ENCODE results near the gene RANBP17. TPM values are rescaled to one million over a fixed set of nuclear protein-coding genes. Genes with fewer than 3 reads are reported as not detected.

RANBP17 gene
- total and polyA plus RNA-seq, 9 of the 15 experiments (the other 6 are each of a cell fraction or from before 2014, with no cell fraction given): not detected

DNA sequence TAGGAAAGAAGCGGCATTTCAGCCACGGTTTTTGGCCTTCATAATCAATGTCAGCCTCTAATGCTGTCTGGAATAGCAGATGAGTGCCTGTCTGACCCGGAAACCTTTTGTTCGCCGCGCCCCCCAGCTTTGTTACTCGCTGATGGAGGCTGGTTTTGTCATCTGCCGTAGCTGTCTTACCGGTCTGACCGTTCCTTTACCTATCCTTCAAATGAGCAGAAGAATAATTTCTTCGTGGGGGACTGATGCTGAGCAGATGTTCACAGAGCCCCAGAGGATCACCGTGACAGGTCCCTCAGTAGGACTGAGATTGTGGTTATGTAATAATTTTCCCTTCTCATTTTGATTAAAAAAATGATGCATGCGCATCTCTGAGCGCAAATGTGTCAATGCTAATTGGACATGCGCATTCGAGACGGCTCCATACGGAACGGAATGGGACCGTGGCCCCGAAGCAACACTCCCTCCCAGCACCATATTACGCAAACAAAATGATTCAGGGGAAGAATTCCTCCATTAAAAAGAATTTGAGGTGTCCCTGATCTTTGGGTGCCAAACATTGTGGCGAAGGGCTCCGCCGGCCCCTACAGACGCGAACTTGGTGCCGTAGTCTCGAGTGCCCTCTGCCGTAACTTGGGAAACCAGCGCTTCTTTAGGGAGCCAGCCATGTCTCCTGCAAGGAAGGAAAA is 474.8 kb downstream of the RANBP17 start (continued):
- TF ChIP-seq, protein P1, sequence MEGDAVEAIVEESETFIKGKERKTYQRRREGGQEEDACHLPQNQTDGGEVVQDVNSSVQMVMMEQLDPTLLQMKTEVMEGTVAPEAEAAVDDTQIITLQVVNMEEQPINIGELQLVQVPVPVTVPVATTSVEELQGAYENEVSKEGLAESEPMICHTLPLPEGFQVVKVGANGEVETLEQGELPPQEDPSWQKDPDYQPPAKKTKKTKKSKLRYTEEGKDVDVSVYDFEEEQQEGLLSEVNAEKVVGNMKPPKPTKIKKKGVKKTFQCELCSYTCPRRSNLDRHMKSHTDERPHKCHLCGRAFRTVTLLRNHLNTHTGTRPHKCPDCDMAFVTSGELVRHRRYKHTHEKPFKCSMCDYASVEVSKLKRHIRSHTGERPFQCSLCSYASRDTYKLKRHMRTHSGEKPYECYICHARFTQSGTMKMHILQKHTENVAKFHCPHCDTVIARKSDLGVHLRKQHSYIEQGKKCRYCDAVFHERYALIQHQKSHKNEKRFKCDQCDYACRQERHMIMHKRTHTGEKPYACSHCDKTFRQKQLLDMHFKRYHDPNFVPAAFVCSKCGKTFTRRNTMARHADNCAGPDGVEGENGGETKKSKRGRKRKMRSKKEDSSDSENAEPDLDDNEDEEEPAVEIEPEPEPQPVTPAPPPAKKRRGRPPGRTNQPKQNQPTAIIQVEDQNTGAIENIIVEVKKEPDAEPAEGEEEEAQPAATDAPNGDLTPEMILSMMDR (IDR thresholded peaks at IDR 0.05 in 2 of 3, conservative IDR thresholded peaks at IDR 0.05 in 1 of 3; ENCODE audit: insufficient read depth in 2 of 3, low read depth in 1 of 3, low read length in 3 of 3): peak; percentile 68 to 71 (median 70)
- TF ChIP-seq RBM39 (optimal IDR thresholded peaks at IDR 0.05; ENCODE audit: low read depth, low read length) (no peak), HIVEP1 (CRISPR knock-in tag; IDR thresholded peaks at IDR 0.05) (no peak), MECOM (CRISPR knock-in tag; IDR thresholded peaks at IDR 0.05) (no peak), SP2 (IDR thresholded peaks at IDR 0.05; ENCODE audit: extremely low read depth, low read depth, low read length, poor library complexity, severe bottlenecking) (no peak), ZNF785 (CRISPR knock-in tag; IDR thresholded peaks at IDR 0.05) (no peak), DEAF1 (CRISPR knock-in tag; IDR thresholded peaks at IDR 0.05) (peak; percentile 51), STAT5A (IDR thresholded peaks at IDR 0.05; ENCODE audit: borderline replicate concordance, low read length) (no peak), SMC3 (conservative IDR thresholded peaks at IDR 0.05; ENCODE audit: insufficient read depth, low read depth, low read length) (peak; percentile 38; the same call in 1 of the 2 replicates), POLR2A (conservative IDR thresholded peaks at IDR 0.05) (no peak), GABPB1 (CRISPR knock-in tag; IDR thresholded peaks at IDR 0.05) (no peak), ZNF592 (IDR thresholded peaks at IDR 0.05) (no peak), PHB2 (IDR thresholded peaks at IDR 0.05; ENCODE audit: low read depth) (no peak), RAD21 (CRISPR knock-in tag; conservative IDR thresholded peaks at IDR 0.05 in 1 of 2, IDR thresholded peaks at IDR 0.05 in 1 of 2) (peak; percentile 56 to 72), SNIP1 (IDR thresholded peaks at IDR 0.05; ENCODE audit: low read depth) (no peak), HNRNPLL (IDR thresholded peaks at IDR 0.05; ENCODE audit: low read depth, low read length, poor library complexity, severe bottlenecking) (peak; percentile 78)
- TF ChIP-seq, protein P2, sequence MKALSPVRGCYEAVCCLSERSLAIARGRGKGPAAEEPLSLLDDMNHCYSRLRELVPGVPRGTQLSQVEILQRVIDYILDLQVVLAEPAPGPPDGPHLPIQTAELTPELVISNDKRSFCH (CRISPR knock-in tag; IDR thresholded peaks at IDR 0.05): no peak
- TF ChIP-seq, protein P2 (tag; IDR thresholded peaks at IDR 0.05): no peak
- TF ChIP-seq, protein P3, sequence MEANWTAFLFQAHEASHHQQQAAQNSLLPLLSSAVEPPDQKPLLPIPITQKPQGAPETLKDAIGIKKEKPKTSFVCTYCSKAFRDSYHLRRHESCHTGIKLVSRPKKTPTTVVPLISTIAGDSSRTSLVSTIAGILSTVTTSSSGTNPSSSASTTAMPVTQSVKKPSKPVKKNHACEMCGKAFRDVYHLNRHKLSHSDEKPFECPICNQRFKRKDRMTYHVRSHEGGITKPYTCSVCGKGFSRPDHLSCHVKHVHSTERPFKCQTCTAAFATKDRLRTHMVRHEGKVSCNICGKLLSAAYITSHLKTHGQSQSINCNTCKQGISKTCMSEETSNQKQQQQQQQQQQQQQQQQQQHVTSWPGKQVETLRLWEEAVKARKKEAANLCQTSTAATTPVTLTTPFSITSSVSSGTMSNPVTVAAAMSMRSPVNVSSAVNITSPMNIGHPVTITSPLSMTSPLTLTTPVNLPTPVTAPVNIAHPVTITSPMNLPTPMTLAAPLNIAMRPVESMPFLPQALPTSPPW (CRISPR knock-in tag; IDR thresholded peaks at IDR 0.05): no peak

Measured in K562 (cell line).